DMS114 treated with DMSO at 0.1 percent for 48 hours (cell line): Measurements from ENCODE around the gene KCNC4.

Experiments used
- DNase-seq: peaks from one replicate; lab custom pipeline; 2025; ENCODE audit not compliant: unreplicated experiment; lab: John Stamatoyannopoulos, UW

Gene KCNC4

GRCh38 chr1:110250749-110251148 is 40.6 kb downstream of the KCNC4 start:
- no peak for DNase-seq

- DNase-seq: no peak
Observed at GRCh38 chr1:110253213-110253612, 43.1 kb downstream of the KCNC4 start.

DNA sequence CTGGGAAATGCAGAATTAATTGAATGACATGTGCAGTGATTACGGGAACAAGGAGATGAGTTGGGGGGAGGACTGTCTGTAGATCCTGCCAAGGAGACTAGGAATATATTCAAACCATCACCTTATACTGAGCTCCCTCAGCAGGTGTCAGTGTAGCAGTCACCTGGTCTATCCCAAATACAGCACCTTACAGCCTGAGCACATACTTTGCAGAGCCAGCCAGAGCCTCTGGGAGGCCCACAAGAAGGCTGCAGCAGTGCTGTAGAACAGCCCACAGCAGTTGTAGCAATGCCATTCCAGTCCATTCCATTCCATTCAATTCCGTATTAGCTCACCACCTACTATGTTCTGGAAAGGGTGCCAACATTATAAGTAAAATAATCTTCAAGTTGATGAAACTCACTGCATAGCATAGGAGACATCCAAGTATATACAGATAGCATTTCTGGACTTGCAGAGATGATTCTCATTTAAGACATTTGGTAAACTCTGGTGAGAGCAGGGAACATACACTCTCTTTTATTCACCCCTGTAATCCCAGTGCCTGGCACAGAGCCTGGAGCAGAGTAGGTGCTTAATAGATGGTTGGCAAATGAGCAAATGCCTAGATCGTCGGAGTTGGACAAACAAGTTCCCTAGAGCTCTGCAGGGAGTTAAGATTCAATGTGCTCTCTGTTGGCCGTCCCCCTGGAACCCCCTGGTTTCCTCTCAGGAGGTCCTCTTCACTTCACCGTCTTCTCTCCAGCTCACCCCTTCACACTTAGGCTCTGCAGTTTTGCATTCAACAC is 44.7 kb downstream of the KCNC4 start:
- no peak for DNase-seq

- no peak for DNase-seq
Observed at GRCh38 chr1:110255392-110255787, 45.3 kb downstream of the KCNC4 start.

DNA sequence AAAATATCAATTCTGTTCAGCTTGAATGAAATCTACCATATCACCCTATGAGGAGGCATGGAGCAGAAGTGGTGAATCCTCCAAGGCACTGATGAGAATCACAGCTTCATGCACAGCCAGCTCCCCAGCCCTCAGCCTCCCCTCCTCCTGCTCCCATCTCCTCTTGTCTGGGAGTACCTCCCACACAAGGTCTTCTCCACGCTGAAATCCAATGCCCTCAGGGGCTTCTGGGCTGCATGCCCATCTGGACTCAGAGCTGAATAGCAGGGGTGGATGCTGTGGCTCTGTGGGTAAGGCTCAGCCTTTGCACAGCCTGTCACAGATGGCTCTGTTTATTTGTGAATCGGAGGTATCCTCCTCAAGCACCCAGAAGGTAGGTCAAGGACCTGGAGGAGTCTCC is 48.6 kb downstream of the KCNC4 start:
- no peak for DNase-seq

GRCh38 chr1:110259770-110260169 is 49.7 kb downstream of the KCNC4 start:
- no peak for DNase-seq
